ENCODE data around the gene DPH2. TPM values are rescaled to one million over a fixed set of nuclear protein-coding genes. Genes with fewer than 3 reads are reported as not detected.

Gene DPH2
- total and polyA plus RNA-seq, 2 of the 8 experiments (the other 6 are each of a cell fraction or from before 2014, with no cell fraction given) = 64.9 to 92.1 TPM

DNA sequence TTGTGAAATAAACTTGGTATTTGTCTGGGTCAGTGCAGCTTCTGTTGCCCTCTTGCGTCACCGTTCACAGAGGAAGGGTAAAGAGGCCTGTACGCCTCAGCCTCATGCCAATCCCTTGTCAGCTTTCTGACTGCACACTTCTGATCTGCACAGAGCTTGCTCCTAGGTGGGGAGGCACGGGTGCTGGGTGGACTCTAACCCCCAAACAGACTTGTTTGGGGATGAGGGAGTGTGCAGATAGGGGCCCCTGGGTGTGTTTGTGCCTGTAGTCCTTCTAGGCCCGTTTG is 8.4 kb downstream of the DPH2 start:
- ChIA-PET POLR2A (ENCODE audit: partially characterized antibody) (interaction anchor here (0.7 to 12.9 kb wide), 8 partner anchors 8 to 72 kb away, joined by 3 to 189 read pairs (median 6); partner anchors contain the start of gene CCDC24), CTCF (ENCODE audit: partially characterized antibody) (interaction anchor here (0.7 to 5.0 kb wide), 6 partner anchors 11 to 56 kb away, joined by 3 to 34 read pairs (median 4); partner anchors contain the start of gene CCDC24)
- Histone ChIP-seq H3K79me1 (ENCODE audit: low read depth, low read length) (peaks cover 28% of the 10 kb centered on the region), H2BK5ac (ENCODE audit: low read depth, low read length) (no peak overlapping the region), H3K23ac (ENCODE audit: insufficient read length) (no peak overlapping the region), H4K5ac (ENCODE audit: insufficient read length, low read depth, low read length) (no peak overlapping the region), H3K14ac (ENCODE audit: insufficient read length) (no peak overlapping the region), H3K36me3 (ENCODE audit: control insufficient read depth in 2 of 4, insufficient read depth in 4 of 4, low read length in 3 of 4) (peaks cover 2 to 25% (median 15%) of the 10 kb centered on the region in 4 experiments; a peak in 5 of 8 replicates), H2BK20ac (ENCODE audit: low read length) (no peak overlapping the region), H3K56ac (replicated peaks; ENCODE audit: insufficient read length, low read depth, low read length) (no peak overlapping the region), H3K79me2 (ENCODE audit: control insufficient read depth in 1 of 2, insufficient read depth in 2 of 2, low read length in 2 of 2) (peaks cover 0 to 24% of the 10 kb centered on the region in 2 experiments; a peak in 2 of 4 replicates), H2BK120ac (replicated peaks; ENCODE audit: low read depth, low read length) (no peak overlapping the region), H4K91ac (replicated peaks; ENCODE audit: insufficient read length, low read length) (no peak overlapping the region), H3K4ac (replicated peaks; ENCODE audit: insufficient read length, low read depth, low read length) (no peak overlapping the region), H3K27ac (ENCODE audit: low read depth, low read length) (no peak overlapping the region), H2BK12ac (ENCODE audit: low read depth, low read length) (no peak overlapping the region), H3K4me2 (ENCODE audit: insufficient read depth in 1 of 2, low read depth in 2 of 2, low read length in 2 of 2) (peak overlapping the region; percentile 61 to 88), H2AFZ (ENCODE audit: low read length) (no peak overlapping the region), H2BK15ac (ENCODE audit: low read length) (0 out of 2 replicates have a peak overlapping the region, but pooled peaks have one; percentile 61), H2AK5ac (ENCODE audit: low read depth, low read length) (0 out of 2 replicates have a peak overlapping the region, but pooled peaks have one; percentile 3), H3K27me3 (replicated peaks in 1 of 4; ENCODE audit: control insufficient read depth in 3 of 4, extremely low read depth in 1 of 4, insufficient read depth in 3 of 4, low read length in 3 of 4) (no peaks in the 10 kb centered on the region), H3K4me1 (replicated peaks in 1 of 4; ENCODE audit: control insufficient read depth in 3 of 4, insufficient read depth in 4 of 4, low read length in 3 of 4) (peaks cover 4 to 22% (median 16%) of the 10 kb centered on the region in 4 experiments), H3K9me3 (ENCODE audit: insufficient read depth in 2 of 2, low read depth in 1 of 2, low read length in 1 of 2) (no peaks in the 10 kb centered on the region), H3K4me3 (ENCODE audit: extremely low read depth in 1 of 4, insufficient read depth in 2 of 4, low read depth in 3 of 4, low read length in 4 of 4) (peak overlapping the region; percentile 71 to 90 (median 76)), H4K20me1 (replicated peaks in 1 of 2; ENCODE audit: control insufficient read depth in 1 of 2, insufficient read depth in 2 of 2, low read length in 2 of 2) (peaks cover 2 to 32% of the 10 kb centered on the region in 2 experiments), H3K9ac (replicated peaks in 1 of 4; ENCODE audit: extremely low read depth in 1 of 4, low read depth in 3 of 4, low read length in 3 of 4) (no peak overlapping the region), H4K8ac (ENCODE audit: extremely low read depth, insufficient read depth, low read length) (no peak overlapping the region), H3K23me2 (ENCODE audit: low read depth, low read length) (peaks cover 27% of the 10 kb centered on the region), H3K18ac (ENCODE audit: extremely low read depth, low read length) (no peak overlapping the region)
- TF ChIP-seq TBP (IDR thresholded peaks at IDR 0.05; ENCODE audit: low read depth, low read length) (0 out of 2 replicates have a peak, but pooled peaks have one; percentile 1), SIRT6 (IDR thresholded peaks at IDR 0.05; ENCODE audit: low read length) (no peak)
- no peak for DNase-seq (ENCODE audit: low read depth in 1 of 2, low spot score in 2 of 2)
- no peak for FAIRE-seq
- 95% methylated on average over 5 of the region's 5 CpGs; no CpG with 5 or more reads in 1 of the 2 experiments for WGBS, 2 experiments (ENCODE audit: extremely low coverage in 1 of 2, insufficient coverage in 1 of 2, insufficient read length in 1 of 2, insufficient replicate concordance in 2 of 2, low coverage in 1 of 2, low lambda C conversion rate in 2 of 2, missing lambda C conversion rate in 1 of 2)

Measured in H1 (cell line).